Activated CD4-positive, alpha-beta T cell treated with anti-CD3 and anti-CD28 coated beads, Interleukin-2, amount 10 ng/mL, durations not matched to agents 7 days and 5 days (primary cell): ENCODE data around the gene PDXK. TPM values are rescaled to one million over a fixed set of nuclear protein-coding genes. Genes with fewer than 3 reads are reported as not detected.

ENCODE experiments used
- CTCF ChIA-PET: fragments of 350-600 bp; sonication (Branson Sonifier 250); formaldehyde crosslinking; loops from one replicate; lab custom pipeline; 2021; ENCODE audit warnings: antibody characterized with exemption; lab: Charles Lee
- POLR2A ChIA-PET: fragments of 350-600 bp; sonication (Branson Sonifier 250); formaldehyde crosslinking; loops from one replicate; lab custom pipeline; 2021; ENCODE audit warnings: antibody characterized with exemption; lab: Charles Lee
- DNase-seq: peaks from one replicate; pipeline ENCODE4 v3.0.0-alpha.2; 2020
- H3K27ac Mint-ChIP-seq: one replicate; pipeline ENCODE4 v1.8.0; 2021; ENCODE audit warnings: mild to moderate bottlenecking, moderate library complexity, mixed read lengths
- H3K27me3 Mint-ChIP-seq: one replicate; pipeline ENCODE4 v1.8.0; 2021; ENCODE audit warnings: mixed read lengths
- H3K36me3 Mint-ChIP-seq: one replicate; pipeline ENCODE4 v1.8.0; 2021; ENCODE audit warnings: low read depth, mixed read lengths
- H3K4me1 Mint-ChIP-seq: one replicate; pipeline ENCODE4 v1.8.0; 2021; ENCODE audit warnings: mixed read lengths
- H3K4me3 Mint-ChIP-seq: one replicate; pipeline ENCODE4 v1.8.0; 2021; ENCODE audit warnings: mild to moderate bottlenecking, moderate library complexity, mixed read lengths
- H3K9me3 Mint-ChIP-seq: one replicate; pipeline ENCODE4 v1.8.0; 2021; ENCODE audit warnings: mixed read lengths
- total RNA-seq, 2 experiments: library from RNA; stranded (reverse); gene quantifications; one replicate each; pipeline ENCODE4 v1.2.3, GENCODE V29; 2021

The PDXK gene
- total RNA-seq, 2 experiments from 2014 or later = 74.0 to 81.4 TPM

DNA sequence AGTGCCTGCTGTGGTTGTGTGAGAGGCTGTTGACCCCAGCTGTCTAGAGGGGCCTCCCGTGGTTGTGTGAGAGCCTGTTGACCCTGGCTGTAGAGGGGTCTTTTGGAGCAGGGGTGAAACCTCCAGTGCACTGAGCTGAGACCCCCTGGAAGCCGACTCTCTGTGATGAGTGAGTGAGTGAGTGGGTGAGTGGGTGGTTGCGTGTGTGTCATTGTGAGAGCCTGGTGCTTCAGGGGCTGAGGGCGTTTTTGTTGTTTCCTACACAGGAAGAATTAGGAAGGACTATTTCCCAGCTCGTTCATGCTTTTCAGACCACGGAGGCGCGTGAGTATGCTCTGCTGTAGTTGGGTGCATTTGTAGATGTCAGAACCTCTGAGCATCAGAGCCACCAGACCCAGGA, 73.5 kb downstream of the PDXK start:
- H3K36me3 Mint-ChIP-seq = peaks cover 33% of the 10 kb centered on the region
- H3K27me3 Mint-ChIP-seq = no peaks in the 10 kb centered on the region
- CTCF ChIA-PET = no interaction called here
- no peak overlapping the region for H3K27ac Mint-ChIP-seq
- no peaks in the 10 kb centered on the region for H3K9me3 Mint-ChIP-seq
- peaks cover 24% of the 10 kb centered on the region for H3K4me1 Mint-ChIP-seq
- no peak for DNase-seq
- H3K4me3 Mint-ChIP-seq = no peak overlapping the region
- POLR2A ChIA-PET = no interaction called here

- Mint-ChIP-seq H3K4me1 (peaks cover 24% of the 10 kb centered on the region), H3K4me3 (no peak overlapping the region), H3K27ac (no peak overlapping the region), H3K27me3 (no peaks in the 10 kb centered on the region), H3K36me3 (peaks cover 38% of the 10 kb centered on the region), H3K9me3 (no peaks in the 10 kb centered on the region)
- ChIA-PET CTCF (interaction anchor here (1.0 kb wide), 1 partner anchor 145 kb away, joined by 3 read pairs; no protein-coding TSS in a partner anchor), POLR2A (no interaction called here)
- DNase-seq = no peak
Measured at GRCh38 chr21:43793243-43793642, 74.3 kb downstream of the PDXK start.

GRCh38 chr21:43794311-43794710, 75.4 kb downstream of the PDXK start:
- no peak for DNase-seq
- POLR2A ChIA-PET = no interaction called here
- H3K4me3 Mint-ChIP-seq = no peak overlapping the region
- no peaks in the 10 kb centered on the region for H3K27me3 Mint-ChIP-seq
- no peaks in the 10 kb centered on the region for H3K9me3 Mint-ChIP-seq
- H3K27ac Mint-ChIP-seq = no peak overlapping the region
- peaks cover 23% of the 10 kb centered on the region for H3K4me1 Mint-ChIP-seq
- H3K36me3 Mint-ChIP-seq = peaks cover 40% of the 10 kb centered on the region
- CTCF ChIA-PET = interaction anchor here (0.9 to 1.0 kb wide), 3 partner anchors 16 to 181 kb away, joined by 3 to 4 read pairs (median 4); no protein-coding TSS in a partner anchor

DNA sequence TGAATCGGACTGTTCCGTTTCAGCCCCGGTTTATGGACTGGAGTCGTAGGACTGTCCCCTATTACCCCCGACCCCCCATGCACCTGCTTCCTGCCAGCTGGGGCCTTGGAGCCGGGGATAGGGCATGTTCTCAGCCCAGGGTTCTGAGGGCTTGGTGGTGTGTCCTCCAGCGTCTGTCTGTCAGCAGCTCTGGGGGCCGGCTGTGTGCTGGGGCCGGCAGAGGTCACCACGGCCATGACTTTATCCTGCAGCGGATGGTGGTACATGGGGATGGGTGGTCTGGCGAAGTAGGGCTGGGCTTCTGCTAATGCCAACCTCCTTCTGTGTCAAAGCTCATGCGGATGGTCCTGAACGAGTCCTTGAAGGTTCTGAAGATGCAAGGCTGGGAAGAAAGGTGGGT, 75.9 kb downstream of the PDXK start:
- Mint-ChIP-seq H3K27me3 (no peaks in the 10 kb centered on the region), H3K4me3 (no peak overlapping the region), H3K4me1 (peaks cover 23% of the 10 kb centered on the region), H3K36me3 (peaks cover 40% of the 10 kb centered on the region), H3K9me3 (no peaks in the 10 kb centered on the region), H3K27ac (no peak overlapping the region)
- no peak for DNase-seq
- CTCF ChIA-PET = interaction anchor here (0.9 to 1.0 kb wide), 2 partner anchors 15 to 180 kb away, joined by 4 read pairs; no protein-coding TSS in a partner anchor
- POLR2A ChIA-PET = no interaction called here

DNA sequence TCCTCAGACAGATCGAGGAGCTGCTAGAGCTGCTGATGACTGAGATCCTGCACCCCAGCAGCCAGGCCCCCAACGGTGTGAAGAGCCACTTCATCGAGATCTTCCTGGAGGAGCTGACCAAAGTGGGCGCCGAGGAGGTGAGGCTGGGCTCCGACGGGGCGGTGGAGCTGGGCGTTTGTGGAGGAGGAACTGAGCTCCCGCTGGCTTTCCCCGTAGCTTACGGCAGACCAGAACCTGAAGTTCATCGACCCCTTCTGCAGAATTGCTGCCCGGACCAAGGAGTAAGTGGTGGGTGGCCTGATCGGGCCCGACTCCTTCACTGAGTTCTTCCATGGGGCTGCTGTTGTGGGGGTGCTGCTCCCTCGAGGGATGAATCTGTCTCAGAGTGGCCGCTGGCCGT, 78.5 kb downstream of the PDXK start:
- peaks cover 39% of the 10 kb centered on the region for H3K36me3 Mint-ChIP-seq
- ChIA-PET POLR2A (no interaction called here), CTCF (no interaction called here)
- no peak overlapping the region for H3K27ac Mint-ChIP-seq
- peaks cover 2% of the 10 kb centered on the region for H3K4me1 Mint-ChIP-seq
- no peaks in the 10 kb centered on the region for H3K9me3 Mint-ChIP-seq
- H3K4me3 Mint-ChIP-seq = no peak overlapping the region
- no peaks in the 10 kb centered on the region for H3K27me3 Mint-ChIP-seq
- DNase-seq = no peak

DNA sequence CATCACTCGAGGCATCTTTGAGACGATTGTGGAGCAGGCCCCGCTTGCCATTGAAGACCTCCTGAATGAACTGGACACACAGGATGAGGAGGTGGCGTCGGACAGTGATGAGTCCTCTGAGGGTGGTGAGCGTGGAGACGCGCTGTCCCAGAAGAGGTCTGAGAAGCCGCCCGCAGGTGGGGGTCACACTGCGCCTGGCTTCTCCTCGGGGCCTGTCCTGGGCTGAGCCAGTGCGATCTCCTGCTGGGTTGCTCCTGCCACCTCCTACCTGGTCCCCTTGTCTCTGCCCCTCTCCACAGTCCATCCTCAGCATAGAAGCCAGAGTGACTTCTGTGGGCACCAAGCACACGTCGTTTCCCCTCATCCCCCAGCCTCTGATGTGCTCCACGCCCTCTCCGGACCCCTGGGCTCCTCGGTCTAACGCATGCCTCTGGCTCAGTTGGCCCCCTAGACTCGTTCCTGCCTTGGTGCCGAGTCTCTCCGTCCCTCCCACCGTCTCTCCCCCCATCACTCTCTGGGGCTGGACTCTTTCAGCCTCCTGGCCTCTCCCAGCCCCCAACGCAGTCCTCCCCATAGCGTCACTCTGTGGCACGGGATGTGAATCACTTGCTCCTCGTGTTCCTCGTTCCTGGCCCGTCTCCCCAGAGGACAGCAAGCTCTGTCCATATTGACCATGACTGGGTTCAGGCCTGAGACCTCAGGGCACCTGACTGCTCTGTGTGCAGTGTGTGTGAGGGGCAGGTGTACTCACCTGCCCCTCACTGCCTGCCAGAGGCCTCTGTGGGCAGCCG, 79.2 kb downstream of the PDXK start:
- Mint-ChIP-seq H3K36me3 (peaks cover 36% of the 10 kb centered on the region), H3K27me3 (no peaks in the 10 kb centered on the region), H3K27ac (no peak overlapping the region), H3K4me3 (no peak overlapping the region), H3K4me1 (no peaks in the 10 kb centered on the region), H3K9me3 (no peaks in the 10 kb centered on the region)
- ChIA-PET POLR2A (no interaction called here), CTCF (no interaction called here)
- DNase-seq = no peak

DNA sequence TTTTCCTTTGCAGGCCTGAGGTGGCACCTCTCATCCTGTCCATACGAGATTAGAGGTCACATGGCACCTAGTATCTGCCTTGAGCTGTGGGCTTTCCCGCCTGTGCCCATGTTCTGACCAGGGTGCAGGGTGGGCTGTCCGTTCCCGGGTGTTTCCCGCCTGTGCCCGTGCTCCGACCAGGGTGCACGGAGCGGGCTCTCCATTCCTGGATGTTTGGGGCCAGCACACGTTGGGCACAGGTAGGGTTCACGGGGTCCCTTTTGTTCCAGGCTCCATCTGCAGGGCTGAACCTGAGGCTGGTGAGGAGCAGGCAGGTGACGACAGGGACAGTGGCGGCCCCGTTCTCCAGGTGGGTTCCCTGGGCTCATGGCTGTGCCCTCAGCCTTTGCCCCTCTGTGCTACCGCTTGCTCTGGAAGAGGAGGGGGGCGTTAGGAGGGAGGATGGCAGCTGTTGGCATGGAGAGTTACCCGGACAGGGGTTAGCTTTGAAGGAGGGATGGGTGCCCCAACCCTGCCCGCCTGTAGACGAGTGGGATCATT, 80.4 kb downstream of the PDXK start:
- Mint-ChIP-seq H3K27ac (no peak overlapping the region), H3K36me3 (peaks cover 34% of the 10 kb centered on the region), H3K9me3 (no peaks in the 10 kb centered on the region), H3K4me1 (no peaks in the 10 kb centered on the region), H3K27me3 (no peaks in the 10 kb centered on the region), H3K4me3 (no peak overlapping the region)
- DNase-seq = no peak
- CTCF ChIA-PET = interaction anchor here (1.5 kb wide), 1 partner anchor 10 kb away, joined by 6 read pairs; the partner anchor contains the start of gene RRP1
- POLR2A ChIA-PET = no interaction called here

GRCh38 chr21:43800124-43800523, 81.2 kb downstream of the PDXK start:
- ChIA-PET POLR2A (no interaction called here), CTCF (interaction anchor here (1.5 to 1.7 kb wide), 2 partner anchors 10 to 11 kb away, joined by 5 to 6 read pairs; partner anchors contain the start of gene RRP1)
- H3K27ac Mint-ChIP-seq = no peak overlapping the region
- H3K36me3 Mint-ChIP-seq = peaks cover 32% of the 10 kb centered on the region
- no peaks in the 10 kb centered on the region for H3K27me3 Mint-ChIP-seq
- no peak overlapping the region for H3K4me3 Mint-ChIP-seq
- no peak for DNase-seq
- H3K4me1 Mint-ChIP-seq = no peaks in the 10 kb centered on the region
- H3K9me3 Mint-ChIP-seq = no peaks in the 10 kb centered on the region

- Mint-ChIP-seq H3K36me3 (peaks cover 30% of the 10 kb centered on the region), H3K4me1 (no peaks in the 10 kb centered on the region), H3K27me3 (no peaks in the 10 kb centered on the region), H3K4me3 (no peak overlapping the region), H3K27ac (no peak overlapping the region), H3K9me3 (no peaks in the 10 kb centered on the region)
- ChIA-PET CTCF (interaction anchor here (0.8 to 1.7 kb wide), 3 partner anchors 10 to 837 kb away, joined by 3 to 5 read pairs (median 3); no protein-coding TSS in a partner anchor), POLR2A (no interaction called here)
- no peak for DNase-seq
Measured at GRCh38 chr21:43800566-43800965, 81.6 kb downstream of the PDXK start.

DNA sequence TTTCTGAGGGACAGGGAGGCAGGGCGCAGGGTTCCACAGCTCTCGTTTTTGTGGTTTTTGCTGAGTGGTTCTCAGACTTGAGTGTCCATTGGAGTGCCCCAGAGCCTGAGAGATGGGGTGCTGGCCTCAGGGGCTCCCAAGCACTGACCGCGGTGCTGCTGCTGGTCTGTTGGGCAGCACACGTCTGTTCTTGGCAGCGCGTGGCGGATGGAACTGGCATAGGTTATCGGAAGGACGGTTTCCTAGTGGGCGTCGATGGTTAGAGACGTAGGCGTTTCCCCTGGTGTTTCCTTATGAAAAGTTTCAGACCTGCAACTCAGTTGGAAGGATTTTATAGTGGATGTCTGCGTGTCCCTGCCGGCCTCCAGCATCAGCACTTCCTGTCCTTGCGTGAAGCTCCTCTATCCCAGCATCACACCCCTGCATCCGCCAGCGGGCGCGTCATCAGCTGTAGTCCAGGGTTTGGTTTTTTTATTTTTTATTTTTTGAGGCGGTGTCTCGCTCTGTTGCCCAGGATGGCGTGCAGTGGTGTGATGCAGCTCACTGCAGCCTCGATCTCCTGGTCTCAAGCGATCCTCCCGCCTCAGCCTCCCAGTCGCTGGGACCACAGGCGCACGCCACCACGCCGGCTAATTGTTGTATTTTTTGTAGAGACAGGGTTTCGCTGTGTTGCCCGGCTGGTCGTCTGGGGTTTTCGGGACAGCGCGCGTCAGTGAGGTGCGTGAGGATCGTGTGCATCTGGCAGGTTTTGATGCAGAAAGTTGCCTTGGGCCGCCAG, 82.3 kb downstream of the PDXK start:
- H3K4me1 Mint-ChIP-seq = no peaks in the 10 kb centered on the region
- H3K36me3 Mint-ChIP-seq = peaks cover 34% of the 10 kb centered on the region
- peak overlapping the region; percentile 41 for H3K27ac Mint-ChIP-seq
- POLR2A ChIA-PET = interaction anchor here (0.7 kb wide), 1 partner anchor 32 kb away, joined by 3 read pairs; no protein-coding TSS in a partner anchor
- H3K9me3 Mint-ChIP-seq = no peaks in the 10 kb centered on the region
- no peaks in the 10 kb centered on the region for H3K27me3 Mint-ChIP-seq
- no peak for DNase-seq
- CTCF ChIA-PET = interaction anchor here (0.8 to 1.7 kb wide), 3 partner anchors 11 to 838 kb away, joined by 3 to 5 read pairs (median 3); no protein-coding TSS in a partner anchor
- no peak overlapping the region for H3K4me3 Mint-ChIP-seq

GRCh38 chr21:43802713-43803313, 83.9 kb downstream of the PDXK start:
- H3K4me3 Mint-ChIP-seq = no peak overlapping the region
- ChIA-PET POLR2A (no interaction called here), CTCF (interaction anchor here (0.6 kb wide), 1 partner anchor 272 kb away, joined by 3 read pairs; no protein-coding TSS in a partner anchor)
- no peaks in the 10 kb centered on the region for H3K9me3 Mint-ChIP-seq
- no peaks in the 10 kb centered on the region for H3K27me3 Mint-ChIP-seq
- H3K4me1 Mint-ChIP-seq = no peaks in the 10 kb centered on the region
- H3K36me3 Mint-ChIP-seq = peaks cover 26% of the 10 kb centered on the region
- no peak for DNase-seq
- H3K27ac Mint-ChIP-seq = no peak overlapping the region

GRCh38 chr21:43803558-43804300, 84.8 kb downstream of the PDXK start:
- no peaks in the 10 kb centered on the region for H3K9me3 Mint-ChIP-seq
- no peaks in the 10 kb centered on the region for H3K4me1 Mint-ChIP-seq
- H3K4me3 Mint-ChIP-seq = no peak overlapping the region
- POLR2A ChIA-PET = no interaction called here
- DNase-seq = no peak
- peaks cover 22% of the 10 kb centered on the region for H3K36me3 Mint-ChIP-seq
- CTCF ChIA-PET = no interaction called here
- H3K27ac Mint-ChIP-seq = no peak overlapping the region
- no peaks in the 10 kb centered on the region for H3K27me3 Mint-ChIP-seq
